Ovary (tissue), 9 donors: ENCODE data around the gene MYL11. TPM values are rescaled to one million over a fixed set of nuclear protein-coding genes. Genes with fewer than 3 reads are reported as not detected.

ENCODE experiments used
- DNase-seq, 5 donors: peaks; one replicate each; pipeline ENCODE4 v3.0.0-alpha.2; 2019 to 2020
- H3K27ac ChIP-seq, 2 donors: fragments of 200-600 bp; one replicate each; pipeline versions ENCODE4 v1.5.1 to v1.8.0; 2019 to 2022
- H3K27me3 ChIP-seq: fragments of 200-600 bp; one replicate; pipeline ENCODE4 v1.8.0; 2022
- H3K36me3 ChIP-seq: fragments of 200-600 bp; sonication (generic); one replicate; pipeline ENCODE4 v1.5.1; 2019
- H3K4me1 ChIP-seq: one replicate; pipeline ENCODE4 v1.8.1; 2013; ENCODE audit warnings: mild to moderate bottlenecking, moderate library complexity; ENCODE audit not compliant: insufficient read depth
- H3K4me3 ChIP-seq: fragments of 200-600 bp; sonication (generic); one replicate; pipeline ENCODE4 v1.5.1; 2017
- H3K9me3 ChIP-seq, 2 donors: fragments of 200-600 bp in 1 of 2; sonication (generic) in 1 of 2; one replicate each; pipeline versions ENCODE4 v1.5.1 to v1.8.1; 2013 to 2019; ENCODE audit warnings: mild to moderate bottlenecking in 1 of 2, moderate library complexity in 1 of 2
- CTCF ChIP-seq, 3 donors: fragments of 450-650 bp in 2 of 3; fragments of 200-600 bp in 1 of 3; IDR thresholded peaks; one replicate each; pipeline versions ENCODE4 v1.5.1 to v1.8.0; 2016 to 2022; ENCODE audit warnings: antibody characterized with exemption in 3 of 3, mild to moderate bottlenecking in 1 of 3
- EP300 ChIP-seq: sonication (generic); formaldehyde crosslinking; IDR thresholded peaks from one replicate; pipeline ENCODE4 v1.6.1; 2017; ENCODE audit warnings: antibody characterized with exemption
- POLR2A ChIP-seq: fragments of 450-650 bp; IDR thresholded peaks from one replicate; pipeline ENCODE4 v1.6.1; 2017; ENCODE audit warnings: antibody characterized with exemption, mild to moderate bottlenecking, moderate library complexity
- WGBS, 3 donors: extraction: QIAGEN DNeasy Blood & Tissue Kit in 1 of 3; methylation state at CpG; one replicate each; pipeline versions ENCODE4 v1.1.5 to v1.1.7; 2013 to 2017; 5-methylcytosine and 5-hydroxymethylcytosine counted together
- intact Hi-C, 4 donors: fragments of 100-400 bp; cut with DNase I; formaldehyde crosslinking; loops; one replicate each; pipeline versions ENCODE4 v1.11.0 to v1.15.1; 2022 to 2023
- polyA plus RNA-seq, 2 donors: library from polyadenylated mRNA; stranded (reverse); fragments of 200-250 nt in 1 of 2; fragments of 350-450 nt in 1 of 2; fragmentation: Illumina TruSeq in 1 of 2; extraction: RNeasy Lipid Tissue Mini Kit (QIAGEN cat#74804) in 1 of 2; gene quantifications; one replicate each; pipeline ENCODE4 v1.2.3, GENCODE V29; 2013 to 2014
- total RNA-seq, 7 donors: library from RNA; depleted of rRNA in 2 of 7; stranded (reverse); fragments of >200 nt in 2 of 7; fragmentation: NEBNext Ultra II Directional in 3 of 7; extraction: Animal tissue kit (Norgen Biotek cat#: 25700) in 3 of 7; gene quantifications; one replicate each; pipeline versions ENCODE4 v1.1.0 to v1.2.4, GENCODE V29; 2016 to 2023
- donor health status: DM: no; HTN: no; CAD: no; lungs with moderate emphysema.
- donor health status: DM: no; HTN: no; CAD: no.
- donor health status: Bipolar disorder and iron deficiency.
- donor health status: DM: yes; HTN: yes; CAD: no.
- donor health status: DM: no; HTN: no; CAD: no.
- donor health status: DM: yes; HTN: yes; CAD: no.

Gene MYL11
- total and polyA plus RNA-seq, 9 donors = 0.38 to 1.4 (median 1.2) TPM; not detected in 5

- intact Hi-C loops = loop anchor here in 3 of 4 donors (5.0 to 10.0 kb wide), 4 partner anchors 42 to 345 kb away; partner anchors contain the start of genes ALDOA (in 1 of the 3), TBX6 (in 1 of the 3) and YPEL3 (in 1 of the 3)
- Histone ChIP-seq H3K36me3 (no peaks in the 10 kb centered on the region), H3K4me1 (peaks cover 9% of the 10 kb centered on the region), H3K27ac (no peak overlapping the region), H3K9me3 (no peaks in the 10 kb centered on the region), H3K4me3 (no peak overlapping the region), H3K27me3 (no peaks in the 10 kb centered on the region)
- peak; percentile 78 to 86 (median 83) for TF ChIP-seq CTCF (IDR thresholded peaks at IDR 0.05)
- no peak for TF ChIP-seq EP300
- TF ChIP-seq POLR2A = peak; percentile 11
- DNase-seq = peak; percentile 85 to 94 (median 92)
- WGBS, 3 donors = 34 to 36% (median 34%) methylated on average over 15 of the region's 15 CpGs
Measured at GRCh38 chr16:30409125-30410060, 34.8 kb downstream of the MYL11 start.

- no peak for DNase-seq
- intact Hi-C loops = loop anchor here in 1 of 4 donors (10.0 kb wide), 1 partner anchor 318 kb away; the partner anchor contains the start of genes TBX6 and YPEL3
- Histone ChIP-seq H3K9me3 (no peaks in the 10 kb centered on the region), H3K27ac (no peak overlapping the region), H3K27me3 (no peaks in the 10 kb centered on the region), H3K4me3 (no peak overlapping the region), H3K36me3 (no peaks in the 10 kb centered on the region), H3K4me1 (peaks cover 10% of the 10 kb centered on the region)
- TF ChIP-seq EP300 (no peak), POLR2A (no peak), CTCF (IDR thresholded peaks at IDR 0.05) (no peak)
- WGBS, 3 donors = 66 to 77% (median 70%) methylated on average over 6 of the region's 6 CpGs
Measured at GRCh38 chr16:30413112-30413806, 38.7 kb downstream of the MYL11 start.

GRCh38 chr16:30414159-30414558 lies 39.6 kb downstream of the MYL11 start:
- Histone ChIP-seq H3K36me3 (no peaks in the 10 kb centered on the region), H3K4me3 (no peak overlapping the region), H3K9me3 (no peaks in the 10 kb centered on the region), H3K27ac (no peak overlapping the region), H3K4me1 (peaks cover 7% of the 10 kb centered on the region), H3K27me3 (no peaks in the 10 kb centered on the region)
- DNase-seq = no peak
- intact Hi-C loops = loop anchor here in 1 of 4 donors (10.0 kb wide), 1 partner anchor 319 kb away; the partner anchor contains the start of genes TBX6 and YPEL3
- TF ChIP-seq CTCF (IDR thresholded peaks at IDR 0.05) (no peak), EP300 (no peak), POLR2A (no peak)
- 65 to 81% (median 75%) methylated on average over 5 of the region's 5 CpGs for WGBS, 3 donors

- 90 to 94% (median 92%) methylated on average over 4 of the region's 4 CpGs for WGBS, 3 donors
- intact Hi-C loops = loop anchor here in 2 of 4 donors (5.0 to 10.0 kb wide), 2 partner anchors 321 to 324 kb away; partner anchors contain the start of genes TBX6 (in 2 of the 2) and YPEL3 (in 1 of the 2)
- TF ChIP-seq EP300 = no peak
- TF ChIP-seq POLR2A = no peak
- TF ChIP-seq CTCF (IDR thresholded peaks at IDR 0.05) = no peak
Measured at GRCh38 chr16:30416047-30416603, 41.5 kb downstream of the MYL11 start.

More at GRCh38 chr16:30416047-30416603, 41.5 kb downstream of the MYL11 start:
- no peak for DNase-seq
- Histone ChIP-seq H3K36me3 (no peaks in the 10 kb centered on the region), H3K9me3 (no peaks in the 10 kb centered on the region), H3K27ac (no peak overlapping the region), H3K27me3 (no peaks in the 10 kb centered on the region), H3K4me1 (peaks cover 5% of the 10 kb centered on the region), H3K4me3 (no peak overlapping the region)
